Keratinocyte (primary cell): ENCODE results near the gene CACNA1E. TPM values are rescaled to one million over a fixed set of nuclear protein-coding genes. Genes with fewer than 3 reads are reported as not detected.

Experiments
- DNase-seq: peaks from one replicate; pipeline ENCODE4 v3.0.0-alpha.2; 2011; ENCODE audit warnings: low read depth, missing footprints, low spot score
- FAIRE-seq: peaks from 2 replicates; lab custom pipeline; 2011; peaks lifted over from hg19 to GRCh38; lab: Jason Lieb, UNC
- H2AFZ ChIP-seq: 2 replicates; pipeline ENCODE4 v1.6.0; 2012; ENCODE audit warnings: low read length, control low read depth, inconsistent platforms; ENCODE audit not compliant: control insufficient read depth
- H3K27ac ChIP-seq: 2 replicates; pipeline ENCODE4 v1.5.1; 2011; ENCODE audit warnings: low read length; ENCODE audit not compliant: control insufficient read depth, insufficient read depth
- H3K27me3 ChIP-seq: 3 replicates; pipeline ENCODE4 v1.6.0; 2011; ENCODE audit warnings: low read length; ENCODE audit not compliant: control insufficient read depth, insufficient read depth; ENCODE audit errors: extremely low read depth
- H3K36me3 ChIP-seq, 2 experiments: 2 replicates in 1 of 2; 3 replicates in 1 of 2; pipeline ENCODE4 v1.5.1; 2011; ENCODE audit warnings: low read length in 2 of 2, mild to moderate bottlenecking in 1 of 2; ENCODE audit not compliant: control insufficient read depth in 2 of 2, insufficient read depth in 2 of 2; ENCODE audit errors: extremely low read depth in 1 of 2
- H3K4me1 ChIP-seq: 3 replicates; pipeline ENCODE4 v1.5.1; 2011; ENCODE audit warnings: low read length; ENCODE audit not compliant: control insufficient read depth, insufficient read depth; ENCODE audit errors: extremely low read depth
- H3K4me2 ChIP-seq: 3 replicates; pipeline ENCODE4 v1.6.0; 2011; ENCODE audit warnings: low read depth, low read length; ENCODE audit not compliant: control insufficient read depth, insufficient read depth; ENCODE audit errors: extremely low read depth
- H3K4me3 ChIP-seq, 3 experiments: fragments of 200-600 bp in 1 of 3; sonication (generic) in 1 of 3; 2 replicates in 2 of 3; 3 replicates in 1 of 3; pipeline ENCODE4 v1.5.1; 2011 to 2016; ENCODE audit warnings: low read length in 3 of 3, mild to moderate bottlenecking in 3 of 3, control low read depth in 2 of 3, inconsistent platforms in 1 of 3, low read depth in 1 of 3, mixed read lengths in 1 of 3, mixed run types in 1 of 3, moderate library complexity in 1 of 3; ENCODE audit not compliant: control insufficient read depth in 2 of 3, insufficient read depth in 2 of 3; ENCODE audit errors: extremely low read depth in 1 of 3
- H3K79me2 ChIP-seq: 2 replicates; pipeline ENCODE4 v1.6.0; 2012; ENCODE audit warnings: low read length; ENCODE audit not compliant: control insufficient read depth, insufficient read depth
- H3K9ac ChIP-seq: 3 replicates; pipeline ENCODE4 v1.6.0; 2011; ENCODE audit warnings: low read length; ENCODE audit not compliant: control insufficient read depth, insufficient read depth; ENCODE audit errors: extremely low read depth
- H3K9me1 ChIP-seq: 3 replicates; pipeline ENCODE4 v1.6.0; 2011; ENCODE audit warnings: low read length; ENCODE audit not compliant: control insufficient read depth, insufficient read depth; ENCODE audit errors: extremely low read depth
- H3K9me3 ChIP-seq: 2 replicates; pipeline ENCODE4 v1.5.1; 2012; ENCODE audit warnings: low read depth, low read length; ENCODE audit not compliant: control insufficient read depth
- H4K20me1 ChIP-seq: 3 replicates; pipeline ENCODE4 v1.6.0; 2011; ENCODE audit warnings: low read length; ENCODE audit not compliant: control insufficient read depth, insufficient read depth; ENCODE audit errors: extremely low read depth
- CTCF ChIP-seq, 3 experiments: IDR thresholded peaks in 1 of 3; conservative IDR thresholded peaks in 1 of 3; optimal IDR thresholded peaks in 1 of 3; 2 replicates in 2 of 3; 3 replicates in 1 of 3; pipeline versions ENCODE3 to v1.5.1; 2011; ENCODE audit warnings: low read length in 3 of 3, mild to moderate bottlenecking in 3 of 3, moderate library complexity in 2 of 3, control low read depth in 1 of 3, inconsistent platforms in 1 of 3; ENCODE audit not compliant: insufficient read depth in 2 of 3; ENCODE audit errors: extremely low read depth in 1 of 3
- EZH2 ChIP-seq: IDR thresholded peaks from one replicate; pipeline ENCODE4 v1.6.1; 2012; ENCODE audit warnings: inconsistent platforms, mild to moderate bottlenecking, low read length, moderate library complexity
- dilution Hi-C: fragments of 300-500 bp; cut with MboI; formaldehyde crosslinking; loops from one replicate; pipeline ENCODE4 v1.7.0; 2020; ENCODE audit warnings: low sequenced_read_pairs; ENCODE audit not compliant: extremely low pct_ligation_motif_present
- polyA plus RNA-seq, 5 experiments: library from polyadenylated mRNA; depleted of rRNA in 3 of 5; stranded (reverse) in 3 of 5; stranded (forward) in 1 of 5; unstranded in 1 of 5; fragments of >200 nt; gene quantifications; 1 replicate in 1 of 5; 2 replicates in 3 of 5; 3 replicates in 1 of 5; pipeline versions ENCODE4 v1.2.1 to v1.2.3, GENCODE V29; 2011 to 2012; ENCODE audit warnings: missing spikeins in 2 of 5, low read depth in 1 of 5, low replicate concordance in 1 of 5

CACNA1E gene
- polyA plus RNA-seq, 1 donor (not counting 4 experiments of a cell fraction or from before 2014, with no cell fraction given), result not detected

GRCh38 chr1:181445436-181445835, 37.9 kb upstream of the CACNA1E start:
- no peaks in the 10 kb centered on the region for H3K27me3 ChIP-seq
- H2AFZ ChIP-seq, result no peak overlapping the region
- H3K36me3 ChIP-seq, result no peaks in the 10 kb centered on the region
- FAIRE-seq, result no peak
- no peak for TF ChIP-seq CTCF (optimal IDR thresholded peaks at IDR 0.05 in 1 of 3, IDR thresholded peaks at IDR 0.05 in 1 of 3, conservative IDR thresholded peaks at IDR 0.05 in 1 of 3; ENCODE audit: extremely low read depth in 1 of 3, insufficient read depth in 2 of 3, low read length in 3 of 3)
- TF ChIP-seq EZH2, result no peak
- H3K4me1 ChIP-seq, result no peaks in the 10 kb centered on the region
- DNase-seq, result no peak
- H3K9me1 ChIP-seq, result no peaks in the 10 kb centered on the region
- no peak overlapping the region for H3K9ac ChIP-seq
- no peaks in the 10 kb centered on the region for H3K79me2 ChIP-seq
- no peak overlapping the region for H3K4me2 ChIP-seq
- dilution Hi-C loops, result no loop called here
- no peaks in the 10 kb centered on the region for H3K9me3 ChIP-seq
- no peak overlapping the region for H3K4me3 ChIP-seq
- no peaks in the 10 kb centered on the region for H4K20me1 ChIP-seq
- no peak overlapping the region for H3K27ac ChIP-seq

GRCh38 chr1:181448461-181448860, 34.9 kb upstream of the CACNA1E start:
- dilution Hi-C loops, result no loop called here
- H3K36me3 ChIP-seq, result no peaks in the 10 kb centered on the region
- no peak for FAIRE-seq

More at GRCh38 chr1:181448461-181448860, 34.9 kb upstream of the CACNA1E start:
- Histone ChIP-seq H4K20me1 (no peaks in the 10 kb centered on the region), H3K9ac (no peak overlapping the region), H3K9me1 (no peaks in the 10 kb centered on the region), H3K27ac (no peak overlapping the region), H3K4me2 (no peak overlapping the region), H3K4me1 (no peaks in the 10 kb centered on the region), H2AFZ (no peak overlapping the region), H3K79me2 (no peaks in the 10 kb centered on the region), H3K9me3 (no peaks in the 10 kb centered on the region), H3K4me3 (no peak overlapping the region), H3K27me3 (no peaks in the 10 kb centered on the region)
- DNase-seq, result no peak
- TF ChIP-seq EZH2 (no peak), CTCF (optimal IDR thresholded peaks at IDR 0.05 in 1 of 3, IDR thresholded peaks at IDR 0.05 in 1 of 3, conservative IDR thresholded peaks at IDR 0.05 in 1 of 3; ENCODE audit: extremely low read depth in 1 of 3, insufficient read depth in 2 of 3, low read length in 3 of 3) (no peak)
